ENCODE results near the gene KRT77.
"Not testable (repeated sequence)": the region's sequence is repeated elsewhere in the genome, so short reads cannot be mapped to it uniquely, and the experiment has no call there.

The KRT77 gene

DNA sequence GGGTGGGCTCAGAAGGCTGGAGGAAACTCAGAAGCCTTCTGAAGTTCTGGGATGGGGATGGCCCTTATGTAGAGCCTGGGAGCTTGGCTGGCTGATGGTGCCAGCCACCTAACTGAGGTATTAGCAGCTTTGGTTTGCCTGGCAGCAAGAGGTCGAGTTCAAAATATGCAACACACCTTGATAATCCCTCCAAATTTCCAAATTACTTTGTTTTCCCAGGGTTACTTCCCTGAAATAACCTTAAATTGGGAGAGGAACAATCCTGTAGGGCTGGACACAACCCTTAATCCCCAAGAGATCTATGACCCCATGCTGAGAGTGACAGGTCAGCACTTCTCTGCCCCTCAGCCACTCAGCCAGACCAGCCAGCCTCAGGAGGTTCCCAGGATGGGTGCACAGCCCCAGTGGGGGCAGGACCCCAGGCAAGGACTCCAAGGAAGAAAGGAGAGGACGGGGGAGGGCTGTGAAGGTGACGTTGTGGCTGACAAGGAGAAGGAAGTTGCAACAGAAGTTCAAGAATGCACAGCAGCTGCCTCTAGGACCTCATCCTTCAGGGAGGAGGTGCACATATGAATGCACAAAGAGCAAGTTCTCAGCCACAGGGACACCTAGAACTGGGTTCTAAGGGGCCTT, 18.6 kb upstream of the KRT77 start:
- no peak for DNase-seq

DNA sequence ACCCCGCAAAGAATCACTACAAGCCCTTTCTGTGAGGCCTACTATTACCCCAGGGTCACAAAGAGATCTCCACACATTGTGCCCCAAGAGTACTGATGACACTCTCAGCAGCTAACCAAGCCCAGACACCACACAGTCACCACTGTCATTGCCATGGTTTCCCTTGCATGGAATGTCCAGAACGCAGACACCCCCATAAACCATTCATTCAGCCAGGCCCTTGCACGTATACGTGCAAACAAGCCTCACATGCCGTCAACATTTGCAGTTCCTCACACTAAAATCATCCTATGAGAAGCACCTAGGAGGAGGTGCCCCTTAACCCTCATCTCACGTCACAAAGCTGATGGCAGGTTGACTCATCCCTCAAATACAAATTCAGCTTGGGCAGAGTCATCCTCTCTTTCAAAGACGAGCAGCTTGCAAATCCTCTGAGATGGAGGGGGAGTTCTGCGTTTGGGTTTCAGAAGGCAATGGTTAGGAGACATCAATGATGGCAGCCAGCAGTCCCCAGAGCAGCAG, 17.1 kb upstream of the KRT77 start:
- no peak for DNase-seq

DNA sequence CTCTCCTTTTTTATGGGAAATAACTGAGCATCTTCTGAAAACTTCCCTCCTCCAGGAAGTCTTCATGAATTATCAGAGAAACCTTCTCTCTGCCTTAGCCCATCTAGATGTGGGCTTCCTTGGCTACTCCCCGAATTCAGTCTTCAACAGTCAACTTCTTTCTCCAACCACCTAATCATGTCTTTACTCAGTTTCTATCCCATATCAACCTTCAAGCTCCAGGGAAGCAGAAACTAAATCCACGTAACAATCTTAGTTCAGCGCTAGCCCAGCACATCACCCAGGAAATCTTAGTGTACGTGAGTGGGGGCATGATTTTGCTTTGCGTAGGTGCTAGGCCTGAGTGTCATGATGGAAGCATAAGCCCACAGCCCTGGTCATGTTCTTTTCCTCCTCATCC, 12.7 kb upstream of the KRT77 start:
- no peak for DNase-seq

DNA sequence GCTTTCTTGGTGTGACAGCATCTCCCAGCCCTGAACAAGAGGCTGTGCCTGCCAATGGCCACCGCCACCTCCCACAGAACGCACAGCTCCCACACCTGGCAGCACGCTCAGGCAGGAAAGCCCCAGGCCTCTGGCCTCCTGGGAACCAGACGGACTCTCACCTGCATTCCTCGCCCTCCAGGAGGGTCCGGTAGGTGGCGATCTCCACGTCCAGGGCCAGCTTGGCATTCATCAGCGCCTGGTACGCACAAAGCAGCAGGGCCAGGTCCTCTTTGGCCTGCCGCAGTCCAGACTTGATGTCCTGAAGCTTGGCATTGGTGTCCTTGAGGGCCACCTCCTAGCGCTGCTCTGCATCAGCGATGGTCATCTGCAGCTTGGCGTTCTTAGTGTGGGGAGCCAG, 12.1 kb upstream of the KRT77 start:
- no peak for DNase-seq

DNA sequence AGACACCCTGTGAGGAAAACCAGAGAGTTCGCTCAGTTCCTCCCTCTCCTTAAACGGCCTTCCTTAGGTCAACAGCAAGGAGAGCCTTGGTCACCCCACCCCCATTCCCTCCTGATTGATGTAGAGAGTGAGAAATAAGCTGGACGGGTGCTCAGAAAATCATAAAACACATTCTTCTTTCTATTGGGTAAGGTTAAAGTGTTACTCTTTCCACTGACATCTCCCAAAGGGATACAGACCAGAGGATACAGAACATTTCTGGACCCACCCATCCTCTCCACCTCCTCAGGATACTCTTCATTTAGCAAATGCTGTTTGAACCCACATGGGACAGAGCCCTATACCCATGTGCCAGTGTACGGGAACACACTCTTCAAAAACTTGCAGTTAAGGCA, 11.6 kb upstream of the KRT77 start:
- DNase-seq = no peak

DNA sequence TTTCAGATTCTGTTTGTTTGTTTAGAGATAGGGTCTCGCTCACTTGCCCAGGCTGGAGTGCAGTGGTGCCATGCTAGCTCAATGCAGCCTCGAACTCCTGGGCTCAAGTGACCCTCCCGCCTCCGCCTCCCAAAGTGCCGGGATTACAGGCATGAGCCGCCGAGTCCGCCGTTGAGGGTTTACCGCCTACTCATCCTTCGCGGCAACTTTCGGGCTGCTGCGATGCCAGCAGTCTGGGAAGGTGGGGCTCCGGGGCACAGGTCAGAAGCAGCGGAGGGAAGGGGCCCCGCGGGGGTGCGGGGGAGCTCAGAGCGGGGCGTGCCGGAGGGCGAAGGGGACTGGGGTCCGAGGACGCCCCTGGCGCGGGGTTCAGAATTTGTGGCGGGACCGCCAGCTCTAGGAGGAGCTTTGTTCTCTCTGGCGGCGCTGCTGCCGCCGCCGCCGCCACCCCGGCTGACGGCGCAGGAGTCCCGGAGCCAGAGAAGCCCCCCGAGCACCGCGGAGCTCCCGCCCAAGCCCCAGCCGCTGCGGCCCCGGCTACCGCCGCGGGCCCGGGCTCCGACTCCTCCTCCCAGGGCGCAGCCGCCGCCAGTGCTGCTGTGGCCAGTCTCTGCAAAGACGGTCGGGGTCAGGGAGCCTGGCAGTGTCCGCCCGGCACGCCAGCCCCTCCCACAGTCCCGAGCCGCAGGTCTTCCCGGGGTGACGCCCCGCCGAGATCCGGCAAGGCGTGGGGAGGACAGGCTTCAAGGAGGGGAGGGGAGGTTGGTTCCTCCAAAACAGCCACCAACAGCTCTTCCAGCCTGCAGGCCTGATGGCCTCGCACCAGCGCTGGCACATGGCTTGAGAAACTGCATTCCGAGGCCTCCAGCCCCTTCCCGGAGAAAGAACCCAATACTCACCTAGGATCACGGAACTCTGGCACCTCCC, 10.9 kb upstream of the KRT77 start:
- DNase-seq = no peak

DNA sequence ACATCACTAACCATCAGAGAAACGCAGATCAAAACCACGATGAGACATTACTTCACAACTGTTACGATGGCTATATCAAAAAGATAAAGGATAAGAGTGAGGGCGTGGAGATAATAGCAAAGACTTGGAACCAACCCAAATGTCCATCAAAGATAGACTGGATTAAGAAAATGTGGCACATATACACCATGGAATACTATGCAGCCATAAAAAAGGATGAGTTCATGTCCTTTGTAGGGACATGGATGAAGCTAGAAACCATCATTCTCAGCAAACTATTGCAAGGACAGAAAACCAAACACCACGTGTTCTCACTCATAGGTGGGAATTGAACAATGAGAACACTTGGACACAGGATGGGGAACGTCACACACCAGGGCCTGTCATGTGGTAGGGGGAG, 8.8 kb upstream of the KRT77 start:
- DNase-seq = not testable (repeated sequence)

DNA sequence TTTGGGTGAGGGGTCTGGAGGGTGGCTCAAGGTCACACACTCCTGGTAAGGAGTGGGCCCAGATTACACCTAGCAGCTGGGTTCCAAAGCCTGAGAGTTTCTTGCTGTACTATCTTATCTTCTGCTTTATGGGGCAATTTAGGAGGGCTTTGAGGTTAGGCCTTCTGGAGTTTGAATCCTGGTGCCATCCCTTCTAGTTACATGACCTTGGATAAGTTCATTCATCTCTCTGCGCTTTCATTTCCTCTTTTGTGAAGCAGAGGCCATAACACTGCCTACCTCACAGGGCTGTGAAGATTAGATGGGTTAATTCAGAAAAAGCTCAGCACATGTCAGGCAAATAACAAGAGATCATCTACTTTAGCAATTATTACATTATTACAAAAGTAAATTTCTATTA, 7.4 kb upstream of the KRT77 start:
- DNase-seq = no peak

DNA sequence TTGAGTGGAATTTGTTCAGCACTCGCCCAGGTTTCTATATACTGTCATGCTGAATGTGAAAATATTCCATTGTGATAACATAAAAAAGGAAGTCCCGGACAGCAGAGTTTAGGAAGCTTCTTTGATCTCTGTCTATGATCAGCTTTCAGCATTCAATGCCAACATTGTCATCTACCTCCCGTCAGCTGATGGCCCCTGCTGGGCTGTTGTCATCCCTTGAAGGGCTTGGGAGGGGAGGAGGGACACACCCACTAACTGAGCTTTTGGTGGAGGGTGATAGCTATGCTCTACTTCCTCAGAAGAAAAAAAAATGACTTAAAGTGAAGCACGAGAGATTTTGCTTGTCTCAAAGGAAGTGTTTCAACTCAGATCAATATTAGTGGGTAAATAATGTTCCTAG, 4.7 kb upstream of the KRT77 start:
- DNase-seq = no peak

DNA sequence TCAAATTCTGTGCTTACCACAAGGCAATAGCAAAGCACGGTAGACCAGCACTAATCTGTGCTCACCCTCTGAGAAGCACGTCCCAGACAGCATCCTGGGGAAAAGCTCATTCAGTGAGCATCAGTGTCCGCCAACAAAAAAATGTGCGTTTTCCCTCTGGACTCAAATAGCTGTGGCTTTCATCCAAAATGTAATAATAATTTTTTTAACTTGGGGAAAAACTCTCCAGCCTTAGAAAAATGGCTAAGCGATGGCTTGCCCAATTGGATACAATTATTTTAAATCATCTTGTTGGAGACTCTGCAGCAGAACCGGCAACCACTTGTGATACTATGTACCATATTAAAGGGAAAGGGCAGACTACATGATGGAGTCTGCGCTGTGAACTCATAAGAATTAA, 1.1 kb upstream of the KRT77 start:
- no peak for DNase-seq

DNA sequence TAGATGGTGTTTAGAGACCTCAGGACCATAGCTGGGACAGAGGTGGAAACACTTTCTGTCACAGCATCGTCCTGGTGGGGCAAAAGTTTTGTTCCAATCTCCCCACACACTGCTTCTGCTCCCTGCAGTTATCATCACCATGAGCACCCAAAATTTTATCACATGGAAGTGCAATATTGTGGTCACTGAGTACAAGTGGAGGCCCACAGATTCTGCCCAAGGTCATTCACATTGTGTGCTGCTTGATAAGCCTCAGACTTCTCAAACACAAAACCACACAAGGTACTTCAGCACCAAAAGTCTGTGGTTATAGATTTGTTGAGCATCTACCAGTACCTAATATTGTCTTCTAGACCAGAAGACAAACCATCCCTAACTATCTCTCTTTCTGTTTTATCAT, 554 bp upstream of the KRT77 start:
- no peak for DNase-seq

DNA sequence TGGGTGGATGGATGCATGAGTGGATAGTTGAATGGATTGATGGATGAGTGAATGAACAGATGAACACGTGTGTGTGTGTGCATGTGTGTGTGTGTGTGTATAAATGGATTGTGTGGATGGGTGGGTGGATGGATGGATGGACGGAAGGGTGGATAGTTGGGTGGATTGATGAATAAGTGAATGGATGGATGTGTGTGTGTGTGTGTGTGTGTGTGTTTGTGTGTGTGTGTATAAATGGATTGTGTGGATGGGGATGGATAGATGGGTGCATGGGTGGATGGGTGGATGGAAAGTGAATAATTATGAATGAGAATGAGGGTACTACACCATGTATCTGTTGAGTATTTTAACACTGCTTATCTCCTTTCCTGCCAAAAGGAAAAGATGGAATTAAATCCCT, 986 bp downstream of the KRT77 start:
- DNase-seq = no peak

DNA sequence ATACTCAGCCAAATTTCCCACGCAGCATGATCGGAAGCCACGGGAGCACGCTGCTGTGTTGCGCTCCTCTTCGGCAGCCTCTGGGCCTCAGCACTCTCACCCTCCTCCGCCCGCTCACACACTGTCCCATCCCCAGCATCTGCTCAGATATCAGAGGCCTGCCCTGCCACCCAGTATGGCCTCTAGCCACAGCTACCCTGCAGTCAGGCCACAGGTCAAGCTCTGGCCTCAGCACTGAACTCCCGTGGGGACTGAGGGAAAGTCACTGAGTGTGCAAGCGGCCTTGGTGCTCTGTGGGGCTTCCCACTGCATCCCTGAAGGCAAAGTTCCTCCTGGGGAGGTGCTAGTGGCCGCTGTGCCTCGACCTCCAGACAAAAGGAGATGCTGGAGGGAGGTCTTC, 2.0 kb downstream of the KRT77 start:
- no peak for DNase-seq

DNA sequence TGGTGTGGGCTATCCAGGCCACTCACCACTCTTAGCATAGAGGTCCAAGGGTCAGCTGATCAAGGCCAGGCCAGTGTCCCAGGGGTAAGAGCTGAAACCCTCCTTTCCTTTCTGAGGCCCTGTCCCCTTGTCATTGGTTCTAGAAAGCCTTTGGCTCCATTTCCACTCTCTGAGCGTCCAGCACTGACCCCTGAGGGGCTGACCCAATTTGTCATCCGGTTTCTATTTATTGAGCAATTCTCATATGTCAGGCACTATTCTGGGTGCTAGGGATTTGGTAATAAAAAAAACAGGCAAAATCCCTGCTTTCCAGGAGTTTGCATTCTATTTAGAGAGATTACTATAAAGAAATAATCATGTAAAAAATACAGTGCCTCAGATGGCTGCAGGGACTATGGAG, 3.4 kb downstream of the KRT77 start:
- no peak for DNase-seq

DNA sequence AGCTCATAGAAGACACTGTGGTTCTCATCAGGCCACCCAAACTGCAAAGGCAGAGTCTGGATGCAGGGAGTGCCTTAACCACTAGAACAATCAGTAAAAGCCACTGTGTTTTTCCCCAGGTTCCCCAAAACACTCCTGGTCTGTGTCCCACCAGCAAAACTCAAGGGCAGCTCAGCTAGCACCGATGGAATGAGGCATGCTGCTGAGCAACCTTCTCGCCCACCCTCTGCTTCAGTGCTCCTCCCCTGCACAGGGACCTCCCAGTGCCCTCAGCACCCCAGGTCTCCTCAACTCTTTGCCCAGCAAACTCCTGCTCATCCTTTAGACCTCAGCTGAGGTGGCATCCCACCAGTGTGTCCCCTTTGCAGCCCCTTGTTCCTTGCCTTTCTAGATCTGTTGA, 4.0 kb downstream of the KRT77 start:
- no peak for DNase-seq

DNA sequence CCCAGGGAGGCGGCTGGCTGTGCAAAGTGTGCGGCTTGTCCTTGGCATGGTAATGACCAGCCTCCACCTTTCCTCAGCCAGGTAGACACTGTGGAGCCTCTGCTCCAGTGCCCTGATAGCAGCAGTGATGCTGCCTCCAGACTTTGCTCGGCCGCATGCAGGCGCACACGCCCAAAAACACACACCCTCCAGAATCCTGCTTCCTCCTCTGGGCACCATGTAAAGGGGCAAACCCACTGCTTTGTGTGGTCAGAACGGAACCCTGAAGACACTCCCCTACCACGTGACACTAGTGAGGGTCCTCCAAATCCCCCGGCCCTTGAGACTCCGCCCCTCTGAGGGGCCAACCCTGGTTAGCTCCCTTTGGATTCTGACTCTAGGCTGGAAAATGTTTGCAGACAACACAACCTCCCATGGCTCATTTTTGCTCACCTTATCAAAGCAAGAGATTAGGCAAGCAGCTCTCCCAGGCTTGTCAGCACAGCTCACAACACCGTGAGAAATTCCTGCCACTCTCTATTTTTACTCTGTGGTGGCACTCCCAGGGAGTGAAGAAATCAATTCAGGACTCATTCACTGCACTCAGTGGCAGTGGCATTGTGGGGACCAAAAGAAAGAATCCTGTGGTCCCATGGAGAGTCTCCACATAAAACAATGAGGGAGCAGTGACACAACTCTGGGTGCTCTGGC, 4.5 kb downstream of the KRT77 start:
- DNase-seq = no peak

DNA sequence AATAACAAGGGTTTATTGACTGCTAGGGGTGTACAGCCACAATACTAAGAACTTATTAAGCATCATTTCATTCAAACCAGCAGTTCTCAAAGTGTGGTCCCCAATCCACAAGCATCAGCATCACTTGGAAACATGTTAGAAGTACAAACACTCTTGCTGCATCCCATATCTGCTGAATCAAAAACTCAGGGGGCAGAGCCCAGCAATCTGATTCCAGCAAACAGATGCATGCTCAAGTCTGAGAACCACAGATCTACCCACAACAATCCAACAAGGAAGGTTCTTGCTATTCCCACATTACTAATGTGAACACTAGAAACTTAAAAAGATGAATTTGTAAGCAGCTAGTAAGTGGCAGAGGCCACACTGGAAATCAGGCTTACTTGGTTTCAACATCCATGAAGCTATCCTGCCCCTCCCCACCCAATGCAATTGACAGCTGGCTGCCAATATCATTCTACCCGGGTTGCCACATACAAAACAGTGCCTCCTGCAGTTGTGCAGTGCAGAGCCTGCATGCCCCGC, 6.2 kb downstream of the KRT77 start:
- no peak for DNase-seq

DNA sequence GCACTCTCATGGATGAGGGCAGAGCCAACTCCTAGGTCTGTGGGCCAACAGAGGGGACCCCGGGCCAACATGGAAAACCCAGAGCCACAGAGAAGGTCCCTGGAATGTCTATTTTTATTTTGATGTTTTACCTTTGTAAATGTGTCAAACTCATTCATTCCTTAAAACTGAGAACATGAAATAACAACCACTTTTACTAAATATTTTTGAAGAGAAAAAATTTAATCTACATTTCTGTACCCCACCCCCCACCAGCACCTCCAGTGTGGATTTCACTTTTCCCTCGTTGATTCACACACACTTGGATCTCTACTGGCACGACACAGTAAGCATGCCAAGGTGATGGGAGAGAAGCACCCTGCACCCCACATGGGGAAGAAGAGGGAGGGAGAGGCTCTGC, 6.7 kb downstream of the KRT77 start:
- DNase-seq = no peak

DNA sequence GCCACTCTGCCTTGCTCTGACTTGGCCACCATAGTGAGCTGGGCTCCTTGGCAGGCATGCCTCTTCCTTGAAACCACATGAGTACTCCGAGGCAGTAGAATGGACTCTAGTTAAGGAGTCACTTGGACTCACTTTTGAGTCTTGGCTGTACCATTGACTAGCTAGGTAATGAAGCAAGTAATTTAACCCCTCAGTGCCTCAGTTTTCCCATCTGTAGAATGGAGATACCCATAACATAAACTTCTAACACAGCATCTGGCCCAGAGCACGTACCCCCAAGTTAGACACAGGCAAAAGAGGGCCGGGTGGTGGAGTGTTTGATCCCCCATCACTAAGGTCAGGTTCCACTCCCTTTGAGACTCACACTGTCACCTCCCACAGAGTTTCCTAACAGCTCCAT, 8.3 kb downstream of the KRT77 start:
- DNase-seq = no peak

DNA sequence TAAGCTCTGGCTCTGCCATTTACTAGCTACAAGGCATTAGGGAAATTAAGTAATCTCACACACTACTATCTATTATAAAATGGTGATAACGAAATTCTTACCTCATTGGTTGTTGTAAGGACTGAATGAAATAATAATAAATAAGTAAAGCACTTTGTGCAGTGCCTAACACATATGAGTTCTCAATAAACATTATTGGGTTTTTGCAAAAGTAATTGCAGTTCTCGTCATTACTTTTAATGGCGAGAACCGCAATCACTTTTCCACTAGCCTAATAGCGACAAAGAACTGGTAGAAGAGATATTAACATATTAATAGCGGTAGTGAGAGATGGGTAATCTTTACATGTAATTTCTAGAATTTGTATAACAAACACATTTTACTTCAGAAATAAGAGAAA, 9.2 kb downstream of the KRT77 start:
- DNase-seq = no peak

DNA sequence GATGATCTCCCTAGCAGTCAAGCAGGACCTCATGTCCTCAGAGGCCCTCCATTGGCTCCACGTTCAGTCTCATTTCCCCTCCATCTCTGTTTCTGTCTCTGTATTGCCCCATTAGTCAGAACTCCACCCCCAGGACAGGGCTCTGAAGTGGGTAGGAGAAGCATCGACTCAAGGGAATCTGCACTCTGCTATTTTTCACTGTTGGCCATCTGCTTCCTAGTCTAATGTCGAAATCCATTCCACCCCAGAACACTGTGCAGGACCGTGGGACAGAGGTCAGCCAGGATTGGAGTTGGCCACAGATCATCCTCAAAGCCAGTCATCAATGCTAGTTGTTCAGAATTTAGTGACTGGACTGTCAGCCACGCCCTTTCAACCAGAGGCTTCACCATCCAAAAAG, 10.1 kb downstream of the KRT77 start:
- DNase-seq = no peak

DNA sequence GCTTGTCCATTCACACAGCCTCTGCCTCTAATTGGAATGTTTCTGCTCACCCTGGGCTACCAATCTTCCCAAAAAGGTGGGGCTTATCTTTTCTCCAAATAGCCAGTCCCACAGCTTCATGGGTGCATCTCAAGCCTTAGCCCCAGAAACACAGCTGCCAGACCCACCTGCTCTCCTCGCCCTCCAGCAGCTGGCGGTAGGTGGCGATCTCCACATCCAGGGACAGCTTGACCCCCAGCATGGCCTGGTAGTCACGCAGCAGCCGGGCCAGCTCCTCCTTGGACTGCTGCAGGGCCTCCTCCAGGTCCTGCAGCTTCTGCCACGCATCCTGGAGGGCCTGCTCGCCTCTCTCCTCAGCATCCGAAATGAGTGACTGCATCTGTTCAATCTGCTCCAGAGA, 11.1 kb downstream of the KRT77 start:
- no peak for DNase-seq

DNA sequence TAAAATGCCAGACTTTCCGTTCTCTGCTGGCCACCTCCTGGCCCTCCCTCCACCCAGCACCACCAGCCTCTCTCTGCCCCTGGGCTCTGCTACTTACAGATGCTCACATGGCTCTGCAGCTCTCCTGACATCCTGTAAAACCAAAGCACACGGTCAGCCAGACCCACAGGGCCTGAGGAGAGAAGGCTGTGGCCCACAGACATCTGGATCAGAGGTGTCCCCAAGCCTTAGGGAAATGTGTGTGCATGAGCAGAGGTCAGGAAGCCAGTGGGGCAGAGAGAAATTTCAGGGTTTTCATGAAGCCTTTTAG, 11.5 kb downstream of the KRT77 start:
- no peak for DNase-seq
